Measurements from ENCODE around the gene SERTAD3.

SERTAD3 gene

GRCh38 chr19:40407714-40408597 is 36.2 kb downstream of the SERTAD3 start:
- DNase-seq = no peak

- DNase-seq = peak; percentile 87
Observed at GRCh38 chr19:40403262-40403984, 40.7 kb downstream of the SERTAD3 start.

GRCh38 chr19:40400559-40400958 is 43.6 kb downstream of the SERTAD3 start:
- no peak for DNase-seq

- peak; percentile 56 for DNase-seq
Observed at GRCh38 chr19:40398417-40399131, 45.6 kb downstream of the SERTAD3 start.

- DNase-seq = no peak
Observed at GRCh38 chr19:40397568-40397906, 46.6 kb downstream of the SERTAD3 start.

GRCh38 chr19:40396886-40397567 is 47.1 kb downstream of the SERTAD3 start:
- DNase-seq = no peak

GRCh38 chr19:40395956-40396355 is 48.2 kb downstream of the SERTAD3 start:
- DNase-seq = no peak

GRCh38 chr19:40394816-40395210 is 49.3 kb downstream of the SERTAD3 start:
- DNase-seq = no peak

- DNase-seq = no peak
Observed at GRCh38 chr19:40393894-40394815, 50.0 kb downstream of the SERTAD3 start.

GRCh38 chr19:40392894-40393517 is 51.1 kb downstream of the SERTAD3 start:
- DNase-seq = no peak

GRCh38 chr19:40392123-40392522 is 52.0 kb downstream of the SERTAD3 start:
- no peak for DNase-seq
